ENCODE results near the gene EYS.

DNA sequence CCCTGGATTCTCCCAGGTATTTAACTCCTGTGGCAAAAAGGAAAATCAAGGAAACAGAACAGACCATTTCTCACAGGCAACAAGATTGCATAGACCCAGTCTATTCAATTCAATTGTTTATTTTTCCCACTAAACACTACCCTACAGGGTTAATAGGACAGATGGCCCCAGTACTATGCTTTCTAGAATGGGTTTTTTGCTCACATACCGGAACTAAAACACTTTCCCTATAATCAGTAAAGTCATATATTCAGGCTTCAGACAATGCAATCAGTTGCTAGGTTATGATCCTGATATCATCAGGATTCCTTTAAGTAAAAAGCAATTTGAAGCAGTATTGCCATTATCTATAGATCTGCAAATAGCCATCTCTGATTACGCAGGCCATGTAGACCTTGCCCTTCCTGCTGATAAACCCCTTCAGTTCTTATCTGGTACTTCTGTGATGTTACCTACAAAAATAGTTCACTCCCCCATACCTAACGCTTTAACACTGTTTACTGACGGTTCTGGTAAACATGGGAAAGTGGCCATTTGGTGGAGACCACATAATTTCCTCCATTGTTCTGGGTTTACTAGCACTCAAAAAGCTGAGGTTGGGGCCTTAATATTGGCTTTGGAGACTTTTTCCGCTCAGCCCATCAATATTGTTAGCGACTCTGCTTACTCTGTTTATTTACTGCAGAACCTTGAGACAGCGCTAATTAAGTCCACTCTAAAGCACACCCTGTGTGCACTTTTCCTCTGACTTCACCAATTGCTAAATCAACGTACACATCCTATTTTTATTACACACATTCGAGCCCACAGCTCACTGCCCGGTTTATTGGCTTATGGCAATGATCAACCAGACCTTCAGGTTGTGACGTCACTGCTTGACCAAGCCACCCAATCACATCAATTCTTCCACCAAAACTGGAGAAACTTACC, 1405.5 kb downstream of the EYS start:
- no peak for TF ChIP-seq EP300 (IDR thresholded peaks at IDR 0.05)
- no peak for TF ChIP-seq POLR2A (IDR thresholded peaks at IDR 0.05)
- TF ChIP-seq CTCF (IDR thresholded peaks at IDR 0.05) = no peak

Measured in gastroesophageal sphincter (tissue), 3 donors.